CD4-positive, alpha-beta T cell treated with Interleukin-4 for 1 hour (primary cell): ENCODE measurements around the gene CFAP70.
"Not testable (repeated sequence)": the region's sequence is repeated elsewhere in the genome, so short reads cannot be mapped to it uniquely, and the experiment has no call there.

Source experiments
- DNase-seq, 2 donors: peaks; one replicate each; pipeline ENCODE4 v3.0.0-alpha.2; 2020 to 2022

The CFAP70 gene

GRCh38 chr10:73358331-73359279 is at the start of gene CFAP70:
TSS of gene CFAP70 (minus strand) at chr10:73358864. CDS start at chr10:73354796, 4,068 bp downstream.
- DNase-seq, result peak; percentile 96 to 97

- no peak for DNase-seq
Observed at GRCh38 chr10:73408061-73408460, 49.4 kb upstream of the CFAP70 start.

- DNase-seq, result no peak
Observed at GRCh38 chr10:73407495-73407894, 48.8 kb upstream of the CFAP70 start.

- no peak for DNase-seq
Observed at GRCh38 chr10:73406846-73407245, 48.2 kb upstream of the CFAP70 start.

GRCh38 chr10:73405556-73405955 is 46.9 kb upstream of the CFAP70 start:
- no peak for DNase-seq

GRCh38 chr10:73404690-73405089 is 46.0 kb upstream of the CFAP70 start:
- no peak for DNase-seq

GRCh38 chr10:73401636-73402035 is 43.0 kb upstream of the CFAP70 start:
- DNase-seq, result no peak

- no peak for DNase-seq
Observed at GRCh38 chr10:73399063-73399462, 40.4 kb upstream of the CFAP70 start.

- DNase-seq, result no peak
Observed at GRCh38 chr10:73398024-73398423, 39.4 kb upstream of the CFAP70 start.

- not testable (repeated sequence) for DNase-seq
Observed at GRCh38 chr10:73394325-73394724, 35.7 kb upstream of the CFAP70 start.

- DNase-seq, result no peak
Observed at GRCh38 chr10:73388228-73388627, 29.6 kb upstream of the CFAP70 start.

GRCh38 chr10:73386583-73386982 is 27.9 kb upstream of the CFAP70 start:
- DNase-seq, result no peak

GRCh38 chr10:73379064-73379748 is 20.5 kb upstream of the CFAP70 start:
- DNase-seq, result no peak

GRCh38 chr10:73376679-73377078 is 18.0 kb upstream of the CFAP70 start:
- no peak for DNase-seq

GRCh38 chr10:73368238-73368637 is 9.6 kb upstream of the CFAP70 start:
- no peak for DNase-seq

GRCh38 chr10:73366381-73367298 is 8.0 kb upstream of the CFAP70 start:
- no peak for DNase-seq

- no peak for DNase-seq
Observed at GRCh38 chr10:73364964-73365363, 6.3 kb upstream of the CFAP70 start.

GRCh38 chr10:73359492-73359891 is 828 bp upstream of the CFAP70 start:
- DNase-seq, result no peak

- no peak for DNase-seq
Observed at GRCh38 chr10:73357821-73358220, 843 bp downstream of the CFAP70 start.

- DNase-seq, result no peak
Observed at GRCh38 chr10:73357166-73357565, 1.5 kb downstream of the CFAP70 start.

GRCh38 chr10:73344269-73344668 is 14.4 kb downstream of the CFAP70 start:
- no peak for DNase-seq

GRCh38 chr10:73340121-73340520 is 18.5 kb downstream of the CFAP70 start:
- DNase-seq, result no peak

GRCh38 chr10:73339436-73339835 is 19.2 kb downstream of the CFAP70 start:
- DNase-seq, result no peak
